Suprapubic skin (tissue), 4 donors: Measurements from ENCODE around the gene CARHSP1. TPM values are rescaled to one million over a fixed set of nuclear protein-coding genes. Genes with fewer than 3 reads are reported as not detected.

Experiments used
- DNase-seq, 2 donors: peaks; one replicate each; pipeline ENCODE4 v3.0.0-alpha.2; 2019; ENCODE audit warnings: low spot score in 2 of 2
- H3K27ac ChIP-seq: fragments of 200-600 bp; sonication (generic); one replicate; pipeline ENCODE4 v1.5.1; 2019
- H3K27me3 ChIP-seq: fragments of 200-600 bp; sonication (generic); one replicate; pipeline ENCODE4 v1.5.1; 2019
- H3K36me3 ChIP-seq: fragments of 200-600 bp; sonication (generic); one replicate; pipeline ENCODE4 v1.5.1; 2019
- H3K4me1 ChIP-seq: fragments of 200-600 bp; sonication (generic); one replicate; pipeline ENCODE4 v1.5.1; 2019
- H3K4me3 ChIP-seq: fragments of 200-600 bp; sonication (generic); one replicate; pipeline ENCODE4 v1.5.1; 2019; ENCODE audit warnings: mild to moderate bottlenecking
- H3K9me3 ChIP-seq: fragments of 200-600 bp; sonication (generic); one replicate; pipeline ENCODE4 v1.5.1; 2019
- EP300 ChIP-seq: sonication (generic); formaldehyde crosslinking; IDR thresholded peaks from one replicate; pipeline ENCODE4 v1.6.1; 2017; ENCODE audit warnings: antibody characterized with exemption
- POLR2A ChIP-seq, 2 donors: fragments of 450-650 bp; IDR thresholded peaks; one replicate each; pipeline ENCODE4 v1.6.1; 2017; ENCODE audit warnings: antibody characterized with exemption in 2 of 2, mild to moderate bottlenecking in 2 of 2, moderate library complexity in 2 of 2
- POLR2AphosphoS5 ChIP-seq, 3 donors: sonication (generic); formaldehyde crosslinking; IDR thresholded peaks; one replicate each; pipeline ENCODE4 v1.6.1; 2017; ENCODE audit warnings: antibody characterized with exemption in 3 of 3
- WGBS: methylation state at CpG from one replicate; pipeline ENCODE4 v1.1.5; 2018; 5-methylcytosine and 5-hydroxymethylcytosine counted together
- total RNA-seq, 4 donors: library from RNA; depleted of rRNA; stranded (reverse); fragments of >200 nt; gene quantifications; one replicate each; pipeline ENCODE4 v1.1.0, GENCODE V29; 2016
- TF ChIP-seq, protein P1 (sequence below), 2 donors: fragments of 200-600 bp in 1 of 2; fragments of 450-650 bp in 1 of 2; sonication (generic) in 1 of 2; IDR thresholded peaks; one replicate each; pipeline ENCODE4 v1.5.1; 2016 to 2019; ENCODE audit warnings: antibody characterized with exemption in 2 of 2, mild to moderate bottlenecking in 1 of 2, moderate library complexity in 1 of 2

The CARHSP1 gene
- total RNA-seq, 4 donors from 2014 or later, result 32.7 to 60.8 (median 41.5) TPM

GRCh38 chr16:8859913-8860881 is 8.6 kb downstream of the CARHSP1 start:
- Histone ChIP-seq H3K4me3 (no peak overlapping the region), H3K27me3 (no peaks in the 10 kb centered on the region), H3K9me3 (no peaks in the 10 kb centered on the region), H3K36me3 (peaks cover 33% of the 10 kb centered on the region), H3K4me1 (peaks cover 26% of the 10 kb centered on the region), H3K27ac (no peak overlapping the region)
- 71% methylated on average over 23 of the region's 25 CpGs for WGBS
- TF ChIP-seq EP300 (no peak), POLR2AphosphoS5 (IDR thresholded peaks at IDR 0.05) (no peak), POLR2A (IDR thresholded peaks at IDR 0.05) (no peak)
- TF ChIP-seq, protein P1, sequence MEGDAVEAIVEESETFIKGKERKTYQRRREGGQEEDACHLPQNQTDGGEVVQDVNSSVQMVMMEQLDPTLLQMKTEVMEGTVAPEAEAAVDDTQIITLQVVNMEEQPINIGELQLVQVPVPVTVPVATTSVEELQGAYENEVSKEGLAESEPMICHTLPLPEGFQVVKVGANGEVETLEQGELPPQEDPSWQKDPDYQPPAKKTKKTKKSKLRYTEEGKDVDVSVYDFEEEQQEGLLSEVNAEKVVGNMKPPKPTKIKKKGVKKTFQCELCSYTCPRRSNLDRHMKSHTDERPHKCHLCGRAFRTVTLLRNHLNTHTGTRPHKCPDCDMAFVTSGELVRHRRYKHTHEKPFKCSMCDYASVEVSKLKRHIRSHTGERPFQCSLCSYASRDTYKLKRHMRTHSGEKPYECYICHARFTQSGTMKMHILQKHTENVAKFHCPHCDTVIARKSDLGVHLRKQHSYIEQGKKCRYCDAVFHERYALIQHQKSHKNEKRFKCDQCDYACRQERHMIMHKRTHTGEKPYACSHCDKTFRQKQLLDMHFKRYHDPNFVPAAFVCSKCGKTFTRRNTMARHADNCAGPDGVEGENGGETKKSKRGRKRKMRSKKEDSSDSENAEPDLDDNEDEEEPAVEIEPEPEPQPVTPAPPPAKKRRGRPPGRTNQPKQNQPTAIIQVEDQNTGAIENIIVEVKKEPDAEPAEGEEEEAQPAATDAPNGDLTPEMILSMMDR (IDR thresholded peaks at IDR 0.05), result no peak
- DNase-seq, result no peak

- H3K36me3 ChIP-seq, result peaks cover 41% of the 10 kb centered on the region
- H3K9me3 ChIP-seq, result no peaks in the 10 kb centered on the region
- DNase-seq, result no peak
- peaks cover 16% of the 10 kb centered on the region for H3K4me1 ChIP-seq
- no peak for TF ChIP-seq EP300
- TF ChIP-seq, protein P1 (IDR thresholded peaks at IDR 0.05), result no peak
- TF ChIP-seq POLR2A (IDR thresholded peaks at IDR 0.05), result no peak
- TF ChIP-seq POLR2AphosphoS5 (IDR thresholded peaks at IDR 0.05), result no peak
- no peak overlapping the region for H3K4me3 ChIP-seq
- WGBS, result 92% methylated on average over 21 of the region's 31 CpGs
- H3K27ac ChIP-seq, result no peak overlapping the region
- H3K27me3 ChIP-seq, result no peaks in the 10 kb centered on the region
Measured at GRCh38 chr16:8858994-8859912, 9.6 kb downstream of the CARHSP1 start.

DNA sequence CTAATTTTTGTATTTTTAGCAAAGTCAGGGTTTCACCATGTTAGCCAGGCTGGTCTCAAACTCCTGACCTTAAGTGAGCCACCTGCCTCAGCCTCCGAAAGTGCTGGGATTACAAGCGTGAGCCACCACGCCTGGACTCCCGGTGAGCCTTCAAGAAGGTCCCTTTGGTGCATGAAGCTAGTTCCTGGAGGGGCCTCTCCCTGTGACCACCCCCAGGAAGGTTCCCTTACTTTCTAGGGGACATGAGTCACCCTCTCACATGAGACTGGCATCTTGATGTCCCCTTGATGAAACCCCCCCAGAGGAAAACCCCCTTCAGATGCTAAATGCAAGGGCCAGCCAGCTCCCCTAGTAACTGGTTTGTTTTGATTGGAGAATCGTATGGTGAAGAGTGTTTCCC is 12.8 kb downstream of the CARHSP1 start:
- Histone ChIP-seq H3K36me3 (peaks cover 52% of the 10 kb centered on the region), H3K27ac (no peak overlapping the region), H3K9me3 (no peaks in the 10 kb centered on the region), H3K27me3 (no peaks in the 10 kb centered on the region), H3K4me3 (no peak overlapping the region), H3K4me1 (peaks cover 3% of the 10 kb centered on the region)
- 64% methylated on average over 5 of the region's 5 CpGs for WGBS
- no peak for TF ChIP-seq EP300
- TF ChIP-seq, protein P1 (IDR thresholded peaks at IDR 0.05), result no peak
- no peak for TF ChIP-seq POLR2A (IDR thresholded peaks at IDR 0.05)
- no peak for TF ChIP-seq POLR2AphosphoS5 (IDR thresholded peaks at IDR 0.05)
- no peak for DNase-seq

- no peaks in the 10 kb centered on the region for H3K9me3 ChIP-seq
- DNase-seq, result no peak
- 96% methylated on average over 6 of the region's 11 CpGs for WGBS
- TF ChIP-seq POLR2AphosphoS5 (IDR thresholded peaks at IDR 0.05), result no peak
- TF ChIP-seq, protein P1 (IDR thresholded peaks at IDR 0.05), result no peak
- no peak for TF ChIP-seq EP300
- TF ChIP-seq POLR2A (IDR thresholded peaks at IDR 0.05), result no peak
- peaks cover 52% of the 10 kb centered on the region for H3K36me3 ChIP-seq
- no peak overlapping the region for H3K27ac ChIP-seq
- H3K27me3 ChIP-seq, result no peaks in the 10 kb centered on the region
- no peak overlapping the region for H3K4me3 ChIP-seq
- H3K4me1 ChIP-seq, result peaks cover 6% of the 10 kb centered on the region
Measured at GRCh38 chr16:8855051-8855786, 13.6 kb downstream of the CARHSP1 start.
